GM18861 (cell line): ENCODE data around the gene CLEC17A.
"Not testable (repeated sequence)": the region's sequence is repeated elsewhere in the genome, so short reads cannot be mapped to it uniquely, and the experiment has no call there.

Source experiments
- ATAC-seq: cut with Tn5 transposase; IDR thresholded peaks from one replicate; pipeline ENCODE4 v1.9.1; 2021; ENCODE audit not compliant: unreplicated experiment

Gene CLEC17A

GRCh38 chr19:14577264-14577663, 5.6 kb upstream of the CLEC17A start:
- no peak for ATAC-seq

GRCh38 chr19:14577885-14578427, 4.9 kb upstream of the CLEC17A start:
- peak; percentile 27 for ATAC-seq

GRCh38 chr19:14580623-14581237, 2.2 kb upstream of the CLEC17A start:
- ATAC-seq = no peak

- ATAC-seq = not testable (repeated sequence)
These were observed 1.5 kb downstream of the CLEC17A start for GRCh38 chr19:14584372-14584771.

DNA sequence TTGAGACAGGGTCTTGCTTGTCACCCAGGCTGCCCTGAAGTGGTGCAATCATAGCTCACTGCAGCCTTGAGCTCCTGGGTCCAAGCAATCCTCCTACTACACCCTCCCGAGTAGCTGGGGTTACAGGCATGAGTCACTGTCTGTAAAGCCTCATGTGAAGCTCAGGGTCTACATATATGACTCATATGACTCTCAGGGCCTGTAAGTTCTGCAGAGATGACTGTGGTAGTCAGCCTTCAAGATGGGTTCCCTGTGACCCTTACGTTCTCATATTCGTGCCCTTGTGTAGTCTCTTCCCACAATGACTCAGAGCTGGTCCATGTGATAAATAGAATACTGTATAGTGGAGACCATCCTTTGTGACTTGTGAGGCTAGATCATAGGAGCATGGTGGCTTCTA, 2.3 kb downstream of the CLEC17A start:
- peak; percentile 60 for ATAC-seq

- ATAC-seq = not testable (repeated sequence)
These were observed 6.5 kb downstream of the CLEC17A start for GRCh38 chr19:14589433-14589832.

DNA sequence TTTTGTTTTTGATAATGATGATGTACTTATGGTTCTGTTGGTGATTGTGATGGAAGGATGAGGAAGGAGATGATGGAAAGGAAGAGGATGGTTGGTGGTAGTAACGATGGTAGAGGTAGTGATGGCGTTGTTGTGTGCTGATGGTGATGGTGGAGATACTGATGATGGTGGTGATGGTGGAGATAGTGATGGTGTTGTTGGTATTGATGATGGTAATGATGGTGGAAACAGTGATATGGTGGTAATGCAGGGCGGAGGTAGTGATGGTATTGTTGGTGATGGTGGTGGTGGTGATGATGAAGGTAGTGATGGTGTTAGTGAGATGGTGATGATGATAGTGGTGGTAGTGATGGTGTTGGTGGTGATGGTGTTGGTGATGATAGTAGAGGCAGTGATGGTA, 12.7 kb downstream of the CLEC17A start:
- no peak for ATAC-seq

- no peak for ATAC-seq
These were observed 16.8 kb downstream of the CLEC17A start for GRCh38 chr19:14599548-14600147.

DNA sequence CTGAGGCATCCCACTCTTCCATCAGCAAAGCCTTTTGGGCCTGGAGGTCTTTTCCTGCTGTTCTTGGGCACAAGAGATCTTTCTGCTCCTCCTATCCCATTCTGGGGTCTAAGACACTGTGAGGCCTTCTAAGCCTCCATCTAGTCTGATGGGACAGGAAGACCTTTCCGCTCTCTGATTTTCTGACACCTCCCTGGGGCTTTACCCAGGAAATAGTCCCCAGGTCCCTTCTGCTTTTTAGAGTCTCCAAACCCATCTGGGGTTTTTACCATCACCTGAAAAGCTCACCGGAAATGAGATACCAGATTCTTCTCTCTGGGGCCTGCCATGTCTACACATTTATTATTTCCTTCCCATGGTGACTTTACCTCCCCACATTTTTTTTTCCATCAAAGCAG, 21.1 kb downstream of the CLEC17A start:
- peak; percentile 89 for ATAC-seq

DNA sequence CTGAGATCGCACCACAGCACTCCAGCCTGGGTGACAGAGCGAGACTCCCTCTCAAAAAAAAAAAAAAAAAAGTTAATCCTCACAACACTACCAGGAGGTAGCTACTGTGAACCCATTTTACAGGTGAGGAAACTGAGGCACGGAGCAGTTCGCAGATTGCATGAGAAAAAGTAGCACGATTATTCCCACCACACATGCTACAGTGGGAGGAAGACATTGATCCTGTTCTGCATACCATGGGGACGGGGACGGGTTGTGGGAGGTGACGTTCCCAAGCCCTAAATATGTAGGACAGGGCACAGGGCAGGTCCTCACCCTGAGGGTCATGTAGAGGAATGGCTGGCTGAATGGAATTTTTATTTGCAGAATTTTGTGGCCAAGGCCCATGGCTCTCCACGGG, 23.7 kb downstream of the CLEC17A start:
- ATAC-seq = no peak

DNA sequence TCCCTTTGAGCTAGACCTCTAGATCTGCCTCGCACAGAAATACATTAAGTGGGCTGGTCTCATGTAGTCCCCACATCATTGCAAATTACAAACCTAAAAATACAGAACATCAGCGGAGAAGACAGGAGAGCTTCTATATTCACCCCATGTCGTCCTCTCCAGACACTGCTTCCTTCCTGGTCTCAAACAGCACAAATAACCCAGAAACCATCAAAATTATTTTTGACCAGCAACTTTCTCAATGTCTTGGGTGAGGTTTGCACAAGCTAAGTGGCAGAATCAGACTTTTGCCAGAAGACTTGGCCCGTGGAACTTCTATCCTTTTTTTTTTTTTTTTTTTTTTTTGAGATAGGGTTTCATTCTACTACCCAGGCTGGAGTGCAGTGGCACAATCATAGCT, 28.2 kb downstream of the CLEC17A start:
- ATAC-seq = no peak

DNA sequence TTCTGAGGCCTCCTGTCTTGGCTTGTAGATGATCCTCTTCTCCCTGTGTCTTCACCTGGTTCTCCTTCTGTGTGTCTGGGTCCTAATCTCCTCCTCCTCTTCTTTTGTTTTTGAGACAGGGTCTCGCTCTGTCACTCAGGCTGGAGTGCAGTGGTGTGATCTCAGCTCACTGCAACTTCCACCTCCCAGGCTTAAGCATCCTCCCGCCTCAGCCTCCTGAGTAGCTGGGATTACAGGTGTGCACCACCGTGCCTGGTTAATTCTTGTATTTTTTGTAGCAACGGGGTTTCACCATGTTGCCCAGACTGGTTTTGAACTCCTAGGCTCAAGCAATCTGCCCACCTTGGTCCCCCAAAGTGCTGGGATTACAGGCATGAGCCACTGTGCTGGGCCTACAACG, 29.4 kb downstream of the CLEC17A start:
- ATAC-seq = not testable (repeated sequence)

DNA sequence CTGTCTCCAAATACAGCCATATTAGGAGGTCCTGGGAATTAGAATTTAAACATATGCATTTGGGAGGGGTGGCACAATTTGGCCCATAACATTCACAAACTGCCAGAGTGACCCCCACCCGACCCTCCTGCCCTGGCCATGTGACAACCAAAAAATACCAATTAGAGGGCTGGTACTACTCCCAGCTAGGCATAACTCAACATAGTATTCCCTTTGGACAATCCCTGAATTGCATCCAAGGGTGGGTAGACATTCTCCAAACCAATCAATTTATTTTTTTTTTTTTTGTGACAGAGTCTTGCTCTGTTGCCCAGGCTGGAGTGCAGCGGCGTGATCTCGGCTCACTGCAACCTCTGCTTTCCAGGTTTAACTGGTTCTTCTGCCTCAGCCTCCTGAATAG, 29.8 kb downstream of the CLEC17A start:
- ATAC-seq = no peak

DNA sequence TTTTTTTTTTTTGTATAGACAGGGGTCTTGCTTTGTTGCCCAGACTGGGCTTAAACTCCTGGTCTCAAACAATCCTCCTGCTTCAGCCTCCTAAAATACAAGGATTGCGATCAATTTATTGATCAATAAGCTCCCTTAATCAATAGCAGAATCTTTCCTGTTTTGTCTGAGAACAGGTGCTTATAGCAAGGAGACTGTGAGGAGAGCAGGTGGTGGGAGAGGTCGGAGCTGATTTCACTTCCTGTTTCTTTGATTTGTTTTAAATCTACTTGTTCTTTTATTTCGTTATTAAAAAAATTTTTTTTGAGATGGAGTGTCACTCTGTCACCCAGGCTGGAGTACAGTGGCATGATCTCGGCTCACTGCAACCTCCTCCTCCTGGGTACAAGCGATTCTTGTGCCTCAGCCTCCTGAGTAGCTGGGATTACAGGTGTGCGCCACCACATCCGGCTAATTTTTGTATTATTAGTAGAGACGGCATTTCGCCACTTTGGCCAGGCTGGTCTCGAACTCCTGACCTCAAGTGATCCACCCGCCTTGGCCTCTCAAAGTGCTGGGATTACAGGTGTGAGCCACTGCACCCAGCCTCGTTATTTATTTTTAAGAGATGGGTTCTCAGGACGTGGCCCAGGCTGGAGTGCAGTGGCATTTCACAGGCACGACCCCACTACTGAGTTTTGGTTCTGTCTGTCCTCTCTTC, 30.7 kb downstream of the CLEC17A start:
- ATAC-seq = not testable (repeated sequence)

DNA sequence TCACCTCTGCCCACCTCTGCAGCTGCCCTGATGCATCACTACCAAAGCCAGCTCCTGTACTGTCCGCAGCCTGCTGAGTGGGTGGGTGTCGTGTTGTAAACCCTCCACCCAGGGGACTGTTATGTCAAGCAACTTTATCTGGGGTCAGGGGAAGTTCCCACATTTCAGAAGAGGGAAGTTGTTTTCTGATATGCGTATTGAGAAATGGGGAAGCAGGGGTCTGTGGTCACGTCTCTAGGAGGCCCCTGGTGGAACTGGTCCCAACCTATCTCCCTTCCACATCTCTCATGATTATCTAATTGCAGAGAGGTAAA, 31.2 kb downstream of the CLEC17A start:
- ATAC-seq = no peak

- ATAC-seq = no peak
These were observed 32.7 kb downstream of the CLEC17A start for GRCh38 chr19:14615623-14616022.

GRCh38 chr19:14616407-14616806, 33.5 kb downstream of the CLEC17A start:
- no peak for ATAC-seq

DNA sequence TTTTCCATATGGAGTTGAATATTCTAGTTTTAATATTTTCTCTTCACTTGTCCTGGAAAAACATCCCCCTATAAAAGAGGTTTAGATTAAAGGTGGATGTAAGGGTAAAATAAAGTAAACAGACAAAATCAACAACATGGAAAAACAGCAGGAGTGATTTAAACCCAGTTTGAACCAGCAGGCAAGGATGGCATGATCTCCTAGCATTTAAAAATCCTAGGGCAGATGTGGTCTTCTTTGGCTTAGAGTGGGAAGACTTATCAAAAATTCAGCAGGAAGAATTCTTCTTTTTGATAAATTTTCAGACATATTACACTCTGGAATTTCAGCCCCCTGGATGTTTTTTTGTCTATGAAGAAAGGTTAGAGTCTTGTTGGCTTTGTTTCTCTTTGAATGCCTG, 36.5 kb downstream of the CLEC17A start:
- no peak for ATAC-seq

DNA sequence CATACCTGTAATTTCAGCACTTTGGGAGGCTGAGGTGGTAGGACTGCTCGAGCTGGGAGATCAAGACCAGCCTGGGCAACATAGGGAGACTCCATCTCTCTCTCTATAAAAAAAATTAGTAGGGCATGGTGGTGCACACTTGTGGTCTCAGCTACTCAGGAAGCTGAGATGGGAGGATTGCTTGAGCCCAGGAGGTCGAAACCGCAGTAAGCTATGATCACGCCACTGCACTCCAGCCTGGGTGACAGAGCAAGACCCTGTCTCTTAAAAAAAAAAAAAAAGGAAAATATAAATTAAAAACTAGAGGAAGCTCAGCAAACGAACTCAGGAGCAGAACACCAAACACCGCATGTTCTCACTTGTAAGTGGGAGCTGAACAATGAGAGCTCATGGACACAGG, 41.6 kb downstream of the CLEC17A start:
- ATAC-seq = not testable (repeated sequence)

GRCh38 chr19:14629557-14629956, 46.7 kb downstream of the CLEC17A start:
- no peak for ATAC-seq

GRCh38 chr19:14632286-14632685, 49.4 kb downstream of the CLEC17A start:
- ATAC-seq = no peak

DNA sequence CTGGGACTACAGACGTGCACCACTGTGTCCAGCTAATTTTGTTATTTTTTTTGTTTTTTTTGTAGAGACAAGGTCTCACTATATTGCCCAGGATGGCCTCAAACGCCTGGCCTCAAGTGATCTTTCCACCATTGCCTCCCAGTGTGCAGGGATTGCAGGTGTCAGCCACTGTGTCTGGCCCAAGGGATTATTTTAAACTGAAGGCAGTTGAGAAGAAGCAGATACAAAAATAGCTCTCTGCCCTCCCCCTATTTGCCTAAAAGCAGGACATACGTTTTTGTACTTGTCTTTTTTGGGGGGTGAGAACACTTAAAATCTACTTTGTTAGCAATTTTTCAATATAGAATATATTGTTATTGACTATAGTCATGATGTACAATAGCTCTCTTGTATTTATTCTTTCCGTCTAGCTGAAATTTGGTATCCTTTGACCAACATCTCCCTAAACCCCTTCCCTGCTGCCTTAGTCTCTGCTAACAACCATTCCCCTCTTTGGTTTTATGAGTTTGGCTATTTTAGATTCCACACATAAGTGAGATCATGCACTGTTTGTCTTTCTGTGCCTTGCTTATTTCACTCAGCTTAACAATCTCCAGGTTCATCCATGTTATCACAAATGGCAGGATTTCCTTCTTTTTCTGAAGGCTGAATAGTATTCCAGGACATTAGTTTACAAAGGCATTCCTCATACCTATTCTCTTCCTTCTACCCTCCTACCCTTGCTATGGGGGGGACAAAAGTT, 56.8 kb downstream of the CLEC17A start:
- ATAC-seq = no peak
